Measurements from ENCODE around the gene MPRIP.

GRCh38 chr17:17196776-17197175, 154.5 kb downstream of the MPRIP start:
- TF ChIP-seq CTCF (conservative IDR thresholded peaks at IDR 0.05) (no peak), EZH2 (IDR thresholded peaks at IDR 0.05; ENCODE audit: low read depth) (no peak)

All from PC-9 (cell line).